HepG2 (cell line): ENCODE measurements around the gene LMAN1L. TPM values are rescaled to one million over a fixed set of nuclear protein-coding genes. Genes with fewer than 3 reads are reported as not detected.

Experiments used
- ATAC-seq: fragments of 200-7000 bp; cut with Tn5 transposase; 3 replicates; pipeline ENCODE4 v1.9.1; 2020; ENCODE audit warnings: mild to moderate bottlenecking, moderate library complexity
- BruUV-seq: library from RNA; stranded (reverse); fragments of 400-500 nt; replicated peaks from 2 replicates; lab custom pipeline; 2021; lab: Mats Ljungman, UMichigan
- CTCF ChIA-PET: fragments of 300-600 bp; formaldehyde crosslinking; extraction: SDS; loops from one replicate; lab custom pipeline; 2021; ENCODE audit warnings: low total read pairs, inconsistent platforms, low intra/inter-chr PET ratio; lab: Yijun Ruan, JAX
- POLR2A ChIA-PET: fragments of 350-600 bp; sonication (Branson Sonifier 250); formaldehyde crosslinking; loops from one replicate; lab custom pipeline; 2020; ENCODE audit warnings: antibody characterized with exemption, inconsistent platforms; lab: Yijun Ruan, JAX
- DNase-seq: peaks from one replicate; pipeline ENCODE4 v3.0.0-alpha.2; 2015; ENCODE audit warnings: low spot score
- FAIRE-seq: peaks from 3 replicates; lab custom pipeline; 2011; peaks lifted over from hg19 to GRCh38; lab: Jason Lieb, UNC
- H2AFZ ChIP-seq: one replicate; pipeline ENCODE4 v1.6.1; 2011; ENCODE audit warnings: low read length, inconsistent platforms
- H3K27ac ChIP-seq: fragments of 300-600 bp; 3 replicates; pipeline ENCODE4 v1.8.0; 2011; ENCODE audit warnings: mixed run types, mild to moderate bottlenecking, mixed read lengths, low read length, inconsistent platforms; ENCODE audit not compliant: insufficient read depth; ENCODE audit errors: extremely low read length
- H3K27me3 ChIP-seq, 2 experiments: fragments of 200-600 bp in 1 of 2; 2 replicates in 1 of 2; 3 replicates in 1 of 2; pipeline versions ENCODE4 v1.6.0 to v1.8.0; 2011; ENCODE audit warnings: low read length in 2 of 2, mild to moderate bottlenecking in 2 of 2, moderate library complexity in 2 of 2, inconsistent platforms in 1 of 2; ENCODE audit not compliant: insufficient read depth in 2 of 2, control insufficient read depth in 1 of 2
- H3K36me3 ChIP-seq, 2 experiments: fragments of 200-600 bp in 1 of 2; replicated peaks in 1 of 2; 2 replicates in 1 of 2; 3 replicates in 1 of 2; pipeline versions ENCODE4 v1.5.1 to v1.8.0; 2011; ENCODE audit warnings: low read length in 2 of 2, inconsistent platforms in 1 of 2; ENCODE audit not compliant: insufficient read depth in 2 of 2, control insufficient read depth in 1 of 2
- H3K4me1 ChIP-seq: 2 replicates; pipeline ENCODE4 v1.5.1; 2012; ENCODE audit warnings: low read length, inconsistent platforms; ENCODE audit not compliant: insufficient read depth
- H3K4me2 ChIP-seq: 2 replicates; pipeline ENCODE4 v1.6.0; 2011; ENCODE audit warnings: low read depth, low read length, inconsistent platforms
- H3K4me3 ChIP-seq, 3 experiments: fragments of 200-600 bp in 1 of 3; sonication (generic), shearing (Covaris generic) in 1 of 3; replicated peaks in 1 of 3; 2 replicates each; pipeline ENCODE4 v1.5.1; 2011 to 2016; ENCODE audit warnings: low read length in 3 of 3, inconsistent platforms in 2 of 3, low read depth in 2 of 3, mild to moderate bottlenecking in 2 of 3, control low read depth in 1 of 3, mixed read lengths in 1 of 3; ENCODE audit not compliant: insufficient read depth in 1 of 3
- H3K79me2 ChIP-seq: one replicate; pipeline ENCODE4 v1.6.1; 2011; ENCODE audit warnings: low read length, inconsistent platforms; ENCODE audit not compliant: insufficient read depth
- H3K9ac ChIP-seq: 2 replicates; pipeline ENCODE4 v1.6.0; 2011; ENCODE audit warnings: mild to moderate bottlenecking, low read depth, low read length, inconsistent platforms; ENCODE audit not compliant: insufficient read depth
- H3K9me3 ChIP-seq: 2 replicates; pipeline ENCODE4 v1.5.1; 2012; ENCODE audit warnings: mild to moderate bottlenecking, low read length
- H4K20me1 ChIP-seq: 2 replicates; pipeline ENCODE4 v1.6.0; 2011; ENCODE audit warnings: inconsistent platforms, mild to moderate bottlenecking, low read length, moderate library complexity; ENCODE audit not compliant: insufficient read depth
- AHR ChIP-seq: IDR thresholded peaks from 2 replicates; pipeline ENCODE4 v1.6.1; 2018; ENCODE audit warnings: missing genetic modification reagents, missing compliant biosample characterization
- AKNA ChIP-seq: sonication (generic); formaldehyde crosslinking; IDR thresholded peaks from 2 replicates; pipeline ENCODE4 v1.4.0; 2020; ENCODE audit warnings: missing genetic modification reagents, borderline replicate concordance
- HOXA9 ChIP-seq: sonication (generic); formaldehyde crosslinking; IDR thresholded peaks from 2 replicates; pipeline ENCODE4 v1.8.1; 2022; ENCODE audit warnings: missing genetic modification reagents, mild to moderate bottlenecking, moderate library complexity, borderline replicate concordance
- ISL2 ChIP-seq: sonication (generic); formaldehyde crosslinking; IDR thresholded peaks from 2 replicates; pipeline ENCODE4 v1.5.0; 2020; ENCODE audit warnings: missing genetic modification reagents
- KDM4B ChIP-seq: sonication (generic); formaldehyde crosslinking; IDR thresholded peaks from 2 replicates; pipeline ENCODE4 v1.4.0; 2020; ENCODE audit warnings: missing genetic modification reagents
- MLLT10 ChIP-seq: sonication (generic); formaldehyde crosslinking; IDR thresholded peaks from 2 replicates; pipeline ENCODE4 v1.4.0; 2020; ENCODE audit warnings: missing genetic modification reagents
- NCOR1 ChIP-seq: fragments of 200-600 bp; sonication (generic); IDR thresholded peaks from 2 replicates; pipeline ENCODE4 v1.7.0; 2017; ENCODE audit warnings: antibody characterized with exemption, low read length, borderline replicate concordance
- RNF2 ChIP-seq: fragments of 450-650 bp; conservative IDR thresholded peaks from 2 replicates; pipeline ENCODE4 v1.6.1; 2016; ENCODE audit warnings: low read depth
- STAT5B ChIP-seq: sonication (generic); formaldehyde crosslinking; IDR thresholded peaks from 2 replicates; pipeline ENCODE4 v1.4.0; 2020; ENCODE audit warnings: missing genetic modification reagents
- TEAD3 ChIP-seq: optimal IDR thresholded peaks from 2 replicates; pipeline ENCODE3; 2016; ENCODE audit warnings: borderline replicate concordance
- ZC3H4 ChIP-seq: sonication (generic); formaldehyde crosslinking; IDR thresholded peaks from 2 replicates; pipeline ENCODE4 v1.4.0; 2020; ENCODE audit warnings: missing genetic modification reagents, borderline replicate concordance
- ZFP82 ChIP-seq: sonication (generic); formaldehyde crosslinking; IDR thresholded peaks from 2 replicates; pipeline ENCODE4 v1.5.1; 2020; ENCODE audit warnings: mild to moderate bottlenecking, missing genetic modification reagents, borderline replicate concordance
- ZFP91 ChIP-seq: sonication (generic); formaldehyde crosslinking; IDR thresholded peaks from 2 replicates; pipeline ENCODE4 v1.9.0; 2022; ENCODE audit warnings: missing genetic modification reagents, mild to moderate bottlenecking, borderline replicate concordance
- ZNF143 ChIP-seq: sonication (generic); formaldehyde crosslinking; IDR thresholded peaks from 2 replicates; pipeline ENCODE4 v1.4.0; 2020; ENCODE audit warnings: missing genetic modification reagents
- ZNF230 ChIP-seq: sonication (generic); formaldehyde crosslinking; IDR thresholded peaks from 2 replicates; pipeline ENCODE4 v1.4.0; 2020; ENCODE audit warnings: mild to moderate bottlenecking, missing genetic modification reagents
- ZNF589 ChIP-seq: sonication (generic); formaldehyde crosslinking; conservative IDR thresholded peaks from 2 replicates; pipeline ENCODE4 v1.8.0; 2022; ENCODE audit warnings: mild to moderate bottlenecking, moderate library complexity, missing genetic modification reagents
- ZNF619 ChIP-seq: sonication (generic); formaldehyde crosslinking; IDR thresholded peaks from 2 replicates; pipeline ENCODE4 v1.4.0; 2020; ENCODE audit warnings: mild to moderate bottlenecking, missing genetic modification reagents
- ZNF672 ChIP-seq: sonication (generic); formaldehyde crosslinking; IDR thresholded peaks from 2 replicates; pipeline ENCODE4 v1.8.1; 2022; ENCODE audit warnings: missing genetic modification reagents
- ZSCAN31 ChIP-seq: sonication (generic); formaldehyde crosslinking; IDR thresholded peaks from 2 replicates; pipeline ENCODE4 v1.5.0; 2020; ENCODE audit warnings: low read depth, mild to moderate bottlenecking, missing genetic modification reagents
- WGBS: methylation state at CpG from one replicate; pipeline ENCODE4 v1.1.6; 2017; ENCODE audit warnings: low lambda C conversion rate; 5-methylcytosine and 5-hydroxymethylcytosine counted together
- in situ Hi-C: cut with HindIII; loops from 2 replicates; pipeline ENCODE4 v1.10.0; 2017; ENCODE audit warnings: low pct_unique_long_range_greater_than_20kb; ENCODE audit not compliant: extremely low pct_ligation_motif_present
- intact Hi-C: fragments of 100-400 bp; cut with micrococcal nuclease; formaldehyde crosslinking; loops from one replicate; pipeline ENCODE4 v1.10.0; 2022; ENCODE audit not compliant: unreplicated experiment
- polyA plus RNA-seq, 8 experiments: library from polyadenylated mRNA; depleted of rRNA in 3 of 8; stranded (reverse) in 7 of 8; unstranded in 1 of 8; fragments of >200 nt; fragmentation: Illumina TruSeq in 4 of 8; extraction: Trizol in 4 of 8; gene quantifications; 2 replicates each; pipeline versions ENCODE4 v1.2.1 to v1.2.3, GENCODE V29; 2011 to 2016; ENCODE audit warnings: low read depth in 4 of 8, missing spikeins in 1 of 8, mixed read lengths in 1 of 8; ENCODE audit not compliant: insufficient read depth in 1 of 8
- total RNA-seq, 5 experiments: library from RNA; depleted of rRNA; stranded (reverse); fragments of >200 nt; fragmentation: Illumina TruSeq; extraction: Trizol; gene quantifications; 2 replicates each; pipeline ENCODE4 v1.2.3, GENCODE V29; 2016; ENCODE audit warnings: low read depth in 1 of 5

Gene LMAN1L
- total and polyA plus RNA-seq, 2 of the 13 experiments (the other 11 are each of a cell fraction or from before 2014, with no cell fraction given) = not detected

GRCh38 chr15:74838746-74839525 lies 26.3 kb downstream of the LMAN1L start:
- DNase-seq (no peak), FAIRE-seq (no peak)
- in situ Hi-C loops = no loop called here
- Histone ChIP-seq H3K27ac (no peak overlapping the region), H3K27me3 (no peaks in the 10 kb centered on the region), H3K4me2 (no peak overlapping the region), H3K4me1 (peaks cover 24% of the 10 kb centered on the region), H3K79me2 (no peaks in the 10 kb centered on the region), H4K20me1 (no peaks in the 10 kb centered on the region), H3K9ac (no peak overlapping the region), H3K9me3 (no peaks in the 10 kb centered on the region)
- CTCF ChIA-PET = no interaction called here
- 91% methylated on average over 11 of the region's 11 CpGs for WGBS
- BruUV-seq = no TSS peak
- no peak for TF ChIP-seq ZC3H4 (CRISPR knock-in tag)
- no peak for TF ChIP-seq ZSCAN31
- TF ChIP-seq ZNF589 (CRISPR knock-in tag) = no peak
- no peak for TF ChIP-seq AHR (CRISPR knock-in tag)
- TF ChIP-seq NCOR1 = no peak
- no peak for TF ChIP-seq STAT5B (CRISPR knock-in tag)
- no peak for TF ChIP-seq KDM4B (CRISPR knock-in tag)
- no peak for TF ChIP-seq MLLT10 (CRISPR knock-in tag)
- no peak for TF ChIP-seq ISL2 (CRISPR knock-in tag)
- no peak for TF ChIP-seq HOXA9 (CRISPR knock-in tag)
- no peak for TF ChIP-seq RNF2
- no peak for TF ChIP-seq ZNF230 (CRISPR knock-in tag)
- no peak for TF ChIP-seq ZFP82 (CRISPR knock-in tag)
- no peak for TF ChIP-seq ZNF672 (CRISPR knock-in tag)
- TF ChIP-seq ZNF619 (CRISPR knock-in tag) = no peak
- TF ChIP-seq TEAD3 (CRISPR knock-in tag) = no peak
- TF ChIP-seq ZNF143 (CRISPR knock-in tag) = no peak
- TF ChIP-seq ZFP91 = no peak
- no peak for TF ChIP-seq AKNA
- TF ChIP-seq, all 625 proteins: peak for 0
- no peak overlapping the region for H2AFZ ChIP-seq
- peaks cover 3 to 4% of the 10 kb centered on the region in 2 experiments; a peak in 2 of 5 replicates for H3K36me3 ChIP-seq
- H3K4me3 ChIP-seq = no peak overlapping the region
- no peak for ATAC-seq
- POLR2A ChIA-PET = no interaction called here
- intact Hi-C loops = no loop called here
